GM21367 (cell line): ENCODE results near the gene OR52D1.
A peak's percentile ranks its signal among the peaks of the same experiment; 100 is the strongest.

Experiments used
- ATAC-seq: cut with Tn5 transposase; IDR thresholded peaks from one replicate; pipeline ENCODE4 v1.9.1; 2021; ENCODE audit not compliant: unreplicated experiment

OR52D1 gene

DNA sequence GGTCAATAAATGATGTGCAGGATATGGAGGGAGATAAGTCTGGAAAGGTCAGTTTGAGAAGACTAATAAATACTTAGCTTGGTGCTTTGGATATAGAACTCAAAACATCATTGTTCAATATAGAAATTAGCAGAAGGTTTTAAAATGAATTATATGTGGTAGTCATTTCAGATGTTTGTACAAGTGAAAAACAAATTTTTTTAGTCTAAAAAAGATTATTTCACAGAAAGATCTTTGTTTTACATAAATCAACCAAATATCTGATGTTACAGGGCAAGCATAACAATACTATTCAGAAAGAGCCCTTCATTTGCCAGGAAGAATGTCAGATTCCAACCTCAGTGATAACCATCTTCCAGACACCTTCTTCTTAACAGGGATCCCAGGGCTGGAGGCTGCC, at the start of gene OR52D1:
Gene OR52D1, plus strand, starts transcription at position 301 of the 400 bp plus-strand sequence. Its CDS starts 22 bp downstream, at position 323.
- ATAC-seq: no peak

DNA sequence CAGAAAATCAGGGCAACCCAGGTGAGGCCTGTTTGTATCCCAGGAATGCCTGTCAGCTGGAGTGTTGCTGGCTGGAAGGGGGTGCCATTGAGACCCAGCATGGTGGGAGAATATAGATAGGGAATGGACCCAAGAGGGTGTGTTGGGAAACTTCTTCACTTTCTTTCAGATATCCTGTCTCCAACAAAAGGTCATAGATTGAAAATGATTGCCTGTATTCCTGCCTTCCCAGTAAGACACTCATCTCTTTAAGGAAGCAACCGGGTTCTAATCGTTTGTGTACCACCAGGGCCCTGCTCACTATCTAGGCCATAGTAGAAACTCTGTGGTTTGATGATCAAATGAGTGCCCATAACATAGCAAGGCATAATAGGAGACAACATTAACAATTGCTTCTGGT, 47.1 kb upstream of the OR52D1 start, which contains the start of gene OR51I1:
Gene OR51I1, minus strand, starts transcription at position 101 of the 400 bp plus-strand sequence. Its CDS starts 0 bp downstream, at position 101.
- no peak for ATAC-seq

DNA sequence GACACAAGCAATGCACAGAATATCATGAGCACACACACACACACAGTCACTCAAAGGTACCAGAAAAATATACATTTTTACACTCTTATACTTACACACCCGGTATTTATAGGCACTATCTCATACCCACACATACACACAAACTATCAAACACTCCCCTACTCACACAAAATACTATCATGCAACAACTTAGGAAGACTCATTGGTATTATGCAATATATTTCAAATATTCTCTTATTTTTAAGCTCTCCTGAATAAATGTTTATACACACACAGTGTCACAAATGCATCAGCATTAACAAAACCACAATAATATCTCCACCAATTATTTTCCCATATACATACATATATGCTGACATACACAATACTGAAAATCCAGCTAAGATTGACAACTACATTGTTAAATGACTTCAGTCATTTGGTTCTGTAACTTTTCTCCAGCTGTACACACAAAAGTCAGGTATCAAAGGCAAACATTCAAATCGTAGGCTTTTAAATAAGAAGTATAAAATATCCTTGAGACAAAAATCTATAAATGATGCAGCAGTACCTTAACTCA, 44.6 kb upstream of the OR52D1 start:
- no peak for ATAC-seq

DNA sequence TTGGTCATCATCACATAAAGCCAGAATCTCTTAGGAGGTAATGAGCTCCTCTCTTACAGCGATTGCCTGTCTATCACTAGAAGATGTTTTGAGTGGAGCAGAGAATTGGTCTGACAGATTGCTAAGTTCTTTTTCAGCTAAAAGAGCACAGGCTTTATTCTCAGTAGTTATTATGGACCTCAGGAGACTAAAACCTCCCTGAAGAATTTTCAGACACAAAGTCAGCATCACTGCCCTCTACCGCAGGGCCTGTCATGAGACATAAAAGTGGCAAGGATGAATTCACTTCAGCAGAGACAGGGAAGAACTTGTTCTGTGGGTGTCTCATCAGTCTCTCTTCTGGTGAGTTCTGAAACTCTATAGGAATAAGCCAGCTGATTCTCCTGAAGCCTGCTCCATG, 39.5 kb upstream of the OR52D1 start, which contains the start of gene OR51I2:
Gene OR51I2, plus strand, starts transcription at position 301 of the 400 bp plus-strand sequence. CDS start 4,166 bp downstream, outside the sequence.
- no peak for ATAC-seq

DNA sequence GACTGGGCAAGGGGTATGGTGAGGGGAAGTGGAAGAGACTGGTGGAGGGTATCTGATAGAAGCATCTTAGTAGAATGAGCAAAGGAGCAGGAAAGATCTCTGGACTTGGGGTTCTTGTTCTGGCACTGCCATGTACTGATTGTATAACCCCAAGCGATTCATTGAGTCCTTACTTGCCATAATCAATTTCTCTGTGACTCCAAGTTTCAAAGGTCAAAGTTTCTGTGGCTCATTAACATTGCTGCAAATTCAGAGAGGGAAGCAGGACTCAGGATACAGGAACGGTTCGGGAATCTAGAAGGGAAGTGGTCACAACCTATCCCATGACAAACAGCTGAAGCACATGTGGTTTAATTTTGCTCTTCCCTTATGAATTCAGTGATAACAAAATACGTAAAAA, 39.1 kb upstream of the OR52D1 start:
- no peak for ATAC-seq

DNA sequence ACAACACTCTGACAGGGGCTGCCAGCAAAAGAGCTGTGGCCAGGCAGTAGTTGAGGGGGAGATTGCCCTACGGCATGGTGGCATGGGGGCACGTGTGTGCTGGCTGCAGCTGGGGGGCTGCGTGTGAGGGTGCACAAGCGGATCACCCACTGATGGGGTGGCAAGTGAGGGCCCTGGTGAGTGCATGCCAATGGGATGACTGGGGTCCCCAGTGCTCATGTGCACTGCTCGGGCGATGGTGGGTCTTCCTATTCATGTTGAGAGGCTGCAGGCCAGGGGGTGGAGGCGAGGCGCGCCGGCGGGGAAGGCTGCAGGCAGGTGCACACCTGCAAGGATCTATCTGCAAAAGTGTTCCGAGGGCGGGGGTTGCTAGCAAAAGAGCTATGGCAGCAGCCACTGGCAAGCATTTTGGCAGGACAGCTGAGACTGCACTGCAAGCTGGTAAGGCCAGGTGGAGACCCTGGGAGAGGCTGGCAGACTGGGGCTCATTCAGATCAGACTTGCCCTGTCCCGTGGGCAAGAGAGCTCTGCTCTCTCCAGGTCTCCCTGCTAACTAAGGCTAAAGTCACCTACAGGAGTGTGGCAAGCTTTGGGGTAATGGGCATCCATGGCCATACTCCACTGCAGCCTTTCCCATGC, 27.4 kb upstream of the OR52D1 start:
- no peak for ATAC-seq

DNA sequence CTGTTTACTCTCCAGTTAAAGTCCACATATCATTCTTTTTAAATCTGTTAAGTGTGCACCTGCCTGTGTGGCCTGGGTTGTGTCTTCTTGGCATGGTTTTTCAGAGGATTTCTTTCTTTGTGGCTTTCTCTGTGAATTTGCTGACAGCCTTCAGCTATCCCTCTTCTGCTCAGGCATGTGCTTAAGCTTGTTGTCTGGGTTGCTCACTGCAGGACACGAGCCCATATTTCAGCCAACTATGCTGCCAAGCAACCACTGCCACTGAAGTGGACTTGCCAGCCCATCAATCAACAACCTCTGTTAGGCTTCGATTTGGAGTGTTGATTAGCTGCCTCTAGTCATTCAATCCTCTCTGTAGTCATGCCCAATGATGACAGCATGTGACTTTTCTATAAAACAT, 21.0 kb upstream of the OR52D1 start:
- no peak for ATAC-seq

DNA sequence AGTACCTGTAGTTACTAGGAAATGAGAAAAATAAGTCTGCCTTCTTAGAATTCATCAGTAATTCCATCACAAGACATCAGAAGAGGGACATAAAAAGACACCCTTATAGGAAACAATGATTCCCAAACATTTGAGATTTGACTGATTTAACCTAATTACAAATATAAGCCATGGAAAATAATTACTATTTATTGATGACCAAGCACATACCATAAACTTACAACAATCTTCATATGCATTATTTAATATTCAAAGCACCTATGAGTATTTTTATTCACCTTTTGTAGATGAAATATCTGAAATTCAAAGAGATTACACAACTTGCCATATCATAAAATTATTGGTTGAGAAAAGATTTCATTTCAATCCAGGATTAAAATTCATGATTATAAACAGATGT, 14.6 kb upstream of the OR52D1 start:
- ATAC-seq: no peak

DNA sequence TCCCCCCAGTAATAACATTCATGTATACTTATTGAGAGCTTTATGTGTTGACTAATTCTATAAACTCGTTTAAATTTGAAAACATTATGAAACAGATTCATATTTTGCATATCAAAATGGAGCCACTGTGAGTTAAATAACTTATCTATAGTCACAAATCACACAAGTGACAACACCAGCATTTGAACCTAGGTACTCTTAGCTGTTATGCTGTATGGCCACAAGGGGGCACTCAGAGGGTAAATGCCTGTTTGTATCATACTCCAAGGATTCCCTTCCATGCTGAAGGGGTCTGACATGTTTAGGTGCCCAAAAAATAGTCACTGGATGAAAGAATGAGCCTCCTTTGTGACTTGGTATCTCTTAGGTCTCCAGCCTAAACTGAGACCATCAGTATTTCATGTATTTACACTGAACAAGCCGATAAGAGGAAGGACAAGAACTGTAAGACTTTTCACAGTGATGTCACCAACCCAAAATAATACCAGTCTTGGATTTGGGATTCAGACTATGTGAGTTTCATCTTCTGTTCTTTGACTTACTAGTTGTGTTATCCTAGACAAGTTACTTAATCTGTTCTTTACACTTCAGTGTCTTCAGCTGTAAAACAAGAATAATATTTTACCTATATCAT, 12.2 kb upstream of the OR52D1 start:
- peak; percentile 82 for ATAC-seq

DNA sequence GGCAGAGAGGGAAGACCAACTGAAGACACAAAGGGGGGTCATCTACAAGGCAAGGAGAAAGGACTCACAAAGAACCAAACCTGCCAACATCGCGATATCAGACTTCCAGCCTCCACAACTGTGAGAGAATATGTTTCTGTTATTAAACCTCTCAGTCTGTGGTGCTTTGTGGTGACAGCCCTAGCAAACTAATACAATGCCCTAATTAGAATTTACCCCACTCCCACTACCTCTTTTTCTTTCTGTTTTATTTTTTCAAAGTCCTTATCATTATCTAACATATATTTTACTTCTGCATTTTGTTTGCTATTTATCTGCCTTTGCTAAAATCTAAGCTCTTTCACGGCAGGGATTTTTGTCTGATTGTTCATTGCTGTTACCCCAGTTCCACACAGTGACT, 2.5 kb upstream of the OR52D1 start:
- no peak for ATAC-seq

DNA sequence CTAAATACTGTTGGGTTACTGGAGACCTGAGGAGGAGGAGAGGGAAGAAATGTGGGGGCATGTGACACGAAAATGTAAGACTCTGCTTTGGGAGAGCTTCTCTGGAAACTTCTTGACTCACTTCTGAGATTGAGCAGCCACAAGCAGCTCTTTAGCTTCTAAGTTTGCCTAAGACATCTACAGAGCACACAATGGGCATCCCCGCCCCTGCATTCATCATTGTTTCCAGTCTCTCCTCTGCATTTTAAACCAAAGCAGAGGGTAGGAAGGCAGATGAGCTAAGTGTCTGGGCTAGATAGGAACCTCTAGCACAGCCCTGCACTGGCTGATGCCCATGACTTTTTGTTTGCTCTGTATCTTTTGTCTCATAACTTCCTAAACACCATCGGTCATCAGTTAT, 2.1 kb upstream of the OR52D1 start:
- ATAC-seq: no peak

DNA sequence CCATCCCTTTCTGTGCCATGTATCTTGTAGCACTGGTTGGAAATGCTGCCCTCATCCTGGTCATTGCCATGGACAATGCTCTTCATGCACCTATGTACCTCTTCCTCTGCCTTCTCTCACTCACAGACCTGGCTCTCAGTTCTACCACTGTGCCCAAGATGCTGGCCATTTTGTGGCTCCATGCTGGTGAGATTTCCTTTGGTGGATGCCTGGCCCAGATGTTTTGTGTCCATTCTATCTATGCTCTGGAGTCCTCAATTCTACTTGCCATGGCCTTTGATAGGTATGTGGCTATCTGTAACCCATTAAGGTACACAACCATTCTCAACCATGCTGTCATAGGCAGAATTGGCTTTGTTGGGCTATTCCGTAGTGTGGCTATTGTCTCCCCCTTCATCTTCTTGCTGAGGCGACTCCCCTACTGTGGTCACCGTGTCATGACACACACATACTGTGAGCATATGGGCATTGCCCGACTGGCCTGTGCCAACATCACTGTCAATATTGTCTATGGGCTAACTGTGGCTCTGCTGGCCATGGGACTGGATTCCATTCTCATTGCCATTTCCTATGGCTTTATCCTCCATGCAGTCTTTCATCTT, 414 bp downstream of the OR52D1 start:
- no peak for ATAC-seq

DNA sequence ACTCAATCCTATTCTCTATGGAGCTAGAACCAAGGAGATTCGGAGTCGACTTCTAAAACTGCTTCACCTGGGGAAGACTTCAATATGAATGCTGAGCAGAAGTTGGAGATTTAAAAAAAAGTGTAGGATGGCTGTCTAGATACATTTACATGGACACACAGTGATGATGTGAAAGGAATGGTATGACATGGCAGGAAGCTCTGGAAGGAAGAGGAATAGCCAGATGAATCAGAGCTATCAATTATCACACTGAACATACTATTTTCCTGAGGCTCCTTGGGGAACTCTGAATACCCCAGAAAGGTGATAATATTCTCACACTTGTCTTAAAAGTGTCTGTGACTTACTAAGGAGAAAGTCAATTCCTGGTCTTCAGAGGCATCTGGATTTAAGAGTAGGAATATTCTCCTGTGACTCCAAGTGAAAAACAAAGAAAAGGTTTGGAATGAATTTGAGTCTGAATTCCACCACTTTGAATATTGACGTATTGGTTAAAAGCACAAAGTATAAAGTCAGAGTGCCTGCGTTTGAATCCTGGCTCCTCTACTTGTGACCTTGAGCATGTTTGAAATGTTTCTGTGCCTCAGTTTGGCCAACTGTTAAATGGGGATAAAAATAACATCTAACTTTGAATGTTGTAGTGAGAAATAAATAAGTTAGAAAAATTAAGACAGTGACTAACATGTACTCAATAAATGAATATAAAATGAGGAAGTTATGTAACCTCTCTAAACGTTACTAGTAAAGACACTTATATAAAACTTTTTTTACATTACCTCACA, 1.3 kb downstream of the OR52D1 start:
- ATAC-seq: no peak

DNA sequence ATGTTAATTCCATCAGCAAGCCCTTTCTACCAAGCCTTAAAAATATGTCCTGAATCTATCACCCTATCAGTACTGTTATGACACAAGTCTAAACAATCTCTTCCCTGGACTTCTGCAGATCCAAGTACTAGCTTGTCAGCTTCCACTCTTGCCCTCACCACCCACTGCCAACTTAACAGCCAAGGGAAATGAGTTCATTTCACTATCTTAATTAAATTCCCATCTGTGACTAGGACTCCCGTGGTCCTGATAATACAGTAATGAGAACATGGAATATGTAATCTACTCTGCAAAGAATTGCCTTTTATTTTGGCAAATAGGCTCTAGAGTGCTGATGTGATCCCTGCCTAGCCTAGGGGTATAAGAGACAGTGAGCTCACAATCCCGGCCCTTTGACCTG, 11.2 kb downstream of the OR52D1 start:
- ATAC-seq: no peak

DNA sequence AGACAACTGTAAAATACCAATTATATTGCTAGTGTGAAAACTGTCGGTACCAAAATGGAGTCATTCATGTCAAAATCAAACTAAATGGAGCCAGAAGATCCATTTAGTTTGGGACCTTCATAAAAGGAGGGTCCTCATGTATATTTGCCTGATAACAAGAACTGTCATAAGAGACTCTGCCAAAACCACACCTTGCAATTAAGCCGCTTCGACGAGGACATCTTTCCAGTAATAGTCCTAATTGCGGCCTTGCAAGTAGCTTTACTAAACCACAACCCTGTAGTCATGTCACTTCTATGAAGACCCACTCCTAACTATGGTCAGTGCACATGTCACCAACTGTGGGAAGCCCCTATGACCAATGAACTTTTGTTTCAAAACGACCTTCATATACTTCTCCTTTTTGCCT, 11.9 kb downstream of the OR52D1 start:
- no peak for ATAC-seq

DNA sequence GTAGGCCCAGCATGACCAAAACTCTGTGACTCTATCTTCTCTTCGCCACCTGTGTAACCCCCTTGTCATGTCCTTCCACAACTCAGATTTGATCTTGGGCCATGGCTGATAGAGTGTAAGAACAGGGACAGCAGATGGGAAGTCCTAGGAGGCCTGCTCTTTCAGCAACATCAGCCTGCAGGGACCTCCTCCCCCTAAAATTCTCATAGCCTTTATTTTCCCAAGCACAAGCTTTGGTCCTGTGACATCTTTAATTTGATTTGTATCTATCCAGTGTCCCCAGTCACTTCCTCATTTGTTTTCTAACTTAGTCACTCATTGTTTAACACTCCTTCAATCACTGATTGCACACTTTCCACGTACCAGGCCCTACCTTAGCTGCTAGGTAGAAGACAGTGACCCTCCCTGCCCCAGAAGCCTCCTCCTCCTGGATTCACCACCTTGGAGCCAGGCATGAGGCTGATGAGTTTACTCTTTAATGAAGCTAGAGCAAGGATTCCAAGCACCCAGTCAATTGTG, 16.0 kb downstream of the OR52D1 start:
- no peak for ATAC-seq

DNA sequence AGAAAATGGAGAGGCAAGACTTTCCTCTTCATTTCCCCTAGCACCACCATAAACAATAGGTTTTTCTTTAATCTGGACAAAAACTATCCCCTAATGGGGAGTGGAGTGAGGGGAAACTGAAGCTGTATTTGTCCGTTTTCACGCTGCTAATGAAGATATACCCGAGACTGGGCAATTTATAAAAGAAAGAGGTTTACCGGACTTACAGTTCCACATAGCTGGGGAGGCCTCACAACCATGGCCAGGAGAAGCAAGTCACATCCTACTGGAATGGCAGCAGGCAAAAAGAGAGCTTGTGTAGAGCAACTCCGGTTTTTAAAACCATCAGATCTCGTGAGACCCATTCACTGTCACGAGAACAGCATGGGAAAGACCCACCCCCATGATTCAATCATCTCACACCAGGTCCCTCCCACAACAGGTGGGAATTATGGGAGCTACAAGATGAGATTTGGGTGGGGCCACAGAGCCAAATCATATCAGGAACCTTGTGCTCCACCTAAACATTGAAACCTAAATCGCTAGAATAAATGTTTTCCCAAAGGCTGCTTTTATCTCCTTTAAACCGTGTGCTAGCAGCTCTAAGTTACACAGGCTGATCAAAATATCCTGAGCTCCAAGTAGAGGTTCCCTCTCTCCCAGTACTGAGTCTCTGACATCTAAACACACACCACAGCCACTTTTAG, 17.0 kb downstream of the OR52D1 start:
- no peak for ATAC-seq

DNA sequence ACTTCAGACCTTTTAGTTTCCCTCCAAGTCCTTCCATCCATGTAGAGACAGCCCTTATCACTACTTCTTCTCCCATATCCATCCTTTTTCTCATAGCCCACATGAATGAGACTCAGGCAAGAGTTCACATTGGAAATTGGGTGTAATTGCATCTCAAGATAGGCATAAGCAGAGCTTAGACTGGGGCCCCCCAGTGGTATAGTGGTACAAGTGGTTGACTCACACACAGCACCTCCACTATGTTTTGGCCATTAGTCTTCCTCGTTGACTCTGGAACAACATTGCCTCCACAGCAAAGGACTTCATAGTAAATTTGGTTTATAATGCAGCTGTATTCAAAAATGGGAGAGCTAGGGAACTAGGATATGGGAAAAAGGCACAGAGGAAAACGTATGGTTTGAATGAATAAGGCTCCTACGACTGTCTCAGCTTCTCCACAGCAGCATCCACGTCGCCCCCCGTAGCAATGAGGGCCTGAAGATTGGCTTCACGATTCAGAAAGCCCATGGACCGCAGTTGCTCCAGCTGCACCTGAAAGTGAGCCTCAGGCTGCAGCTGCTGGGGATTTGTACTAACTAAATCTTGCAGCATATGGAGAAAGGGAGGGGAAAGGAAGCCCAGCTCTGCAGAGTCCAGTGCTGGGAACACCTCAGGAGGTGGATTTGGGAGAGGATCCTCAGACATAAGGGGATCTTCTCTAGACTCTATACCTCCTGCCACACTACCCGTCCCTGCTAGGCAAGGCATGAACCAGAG, 18.9 kb downstream of the OR52D1 start:
- no peak for ATAC-seq

DNA sequence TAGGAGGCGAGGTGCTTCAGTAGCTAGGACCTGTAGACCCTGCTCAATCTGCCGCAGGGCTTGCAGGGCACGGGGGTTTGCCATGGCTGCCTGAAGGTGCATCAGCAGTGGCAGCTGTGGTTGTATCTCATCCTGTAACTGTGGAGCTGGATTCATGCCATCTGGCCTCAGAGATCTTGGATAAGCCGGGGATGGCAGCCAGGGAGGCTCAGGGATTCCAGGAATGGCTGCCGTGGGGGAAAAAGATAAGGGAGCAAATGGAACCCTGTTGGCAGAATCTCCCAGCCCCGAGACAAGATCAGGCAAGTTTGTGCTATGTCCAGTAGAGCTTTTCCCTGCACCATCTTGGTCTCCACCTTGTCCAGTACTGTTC, 19.4 kb downstream of the OR52D1 start:
- no peak for ATAC-seq

DNA sequence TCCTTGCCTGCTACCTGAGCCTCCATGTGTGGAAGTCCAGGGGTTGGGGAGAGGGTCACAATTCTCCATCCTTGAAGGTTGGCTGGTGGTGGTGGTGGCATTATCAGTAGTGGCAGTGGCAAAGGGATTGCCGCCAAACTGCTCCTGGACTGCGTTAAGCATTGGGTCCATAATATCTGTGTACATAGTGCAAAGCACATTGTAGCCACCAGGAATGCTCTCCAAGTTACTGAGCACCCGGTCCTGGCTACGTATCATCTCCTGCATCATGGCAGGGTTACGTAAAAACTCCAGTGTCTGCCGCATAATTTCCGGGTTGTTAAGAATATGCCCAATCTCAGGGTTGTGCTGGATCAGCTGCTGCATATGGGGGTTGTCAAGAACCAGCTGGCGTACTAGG, 20.1 kb downstream of the OR52D1 start:
- ATAC-seq: no peak
